G401.6 (cell line): Measurements from ENCODE around the gene CCL21.
A peak's percentile ranks its signal among the peaks of the same experiment; 100 is the strongest.

Source experiments
- FAIRE-seq: peaks from 2 replicates; lab custom pipeline; 2012; peaks lifted over from hg19 to GRCh38; lab: Jason Lieb, UNC

The CCL21 gene

GRCh38 chr9:34707130-34707529, 2.8 kb downstream of the CCL21 start:
- FAIRE-seq, result no peak

- peak; percentile 89 for FAIRE-seq
Measured at GRCh38 chr9:34701769-34702736, 7.9 kb downstream of the CCL21 start.

- FAIRE-seq, result no peak
Measured at GRCh38 chr9:34701023-34701768, 8.7 kb downstream of the CCL21 start.

- FAIRE-seq, result no peak
Measured at GRCh38 chr9:34694811-34695210, 15.1 kb downstream of the CCL21 start.

- no peak for FAIRE-seq
Measured at GRCh38 chr9:34693560-34693959, 16.4 kb downstream of the CCL21 start.

GRCh38 chr9:34691936-34692315, 18.0 kb downstream of the CCL21 start:
- no peak for FAIRE-seq

- no peak for FAIRE-seq
Measured at GRCh38 chr9:34690983-34691935, 18.7 kb downstream of the CCL21 start, which contains the start of gene CCL19. Gene CCL19 (minus strand): TSS chr9:34691276. CDS start chr9:34691139, 137 bp downstream.

- no peak for FAIRE-seq
Measured at GRCh38 chr9:34689512-34689911, 20.4 kb downstream of the CCL21 start.

GRCh38 chr9:34689116-34689470, 20.8 kb downstream of the CCL21 start:
- no peak for FAIRE-seq

GRCh38 chr9:34688329-34689115, 21.4 kb downstream of the CCL21 start:
- FAIRE-seq, result no peak

- FAIRE-seq, result no peak
Measured at GRCh38 chr9:34687276-34688030, 22.5 kb downstream of the CCL21 start.

- no peak for FAIRE-seq
Measured at GRCh38 chr9:34686732-34687131, 23.2 kb downstream of the CCL21 start.

- no peak for FAIRE-seq
Measured at GRCh38 chr9:34686231-34686630, 23.7 kb downstream of the CCL21 start.

- no peak for FAIRE-seq
Measured at GRCh38 chr9:34685591-34685990, 24.3 kb downstream of the CCL21 start.

- FAIRE-seq, result no peak
Measured at GRCh38 chr9:34684816-34685215, 25.1 kb downstream of the CCL21 start.

GRCh38 chr9:34684145-34684544, 25.8 kb downstream of the CCL21 start:
- FAIRE-seq, result no peak

- FAIRE-seq, result no peak
Measured at GRCh38 chr9:34675869-34676268, 34.1 kb downstream of the CCL21 start.

- FAIRE-seq, result peak; percentile 82
Measured at GRCh38 chr9:34675048-34675714, 34.8 kb downstream of the CCL21 start.

- no peak for FAIRE-seq
Measured at GRCh38 chr9:34674440-34674839, 35.5 kb downstream of the CCL21 start.

- FAIRE-seq, result no peak
Measured at GRCh38 chr9:34671307-34671706, 38.6 kb downstream of the CCL21 start.
